Sigmoid colon (tissue), 7 donors: Measurements from ENCODE around the gene MAP3K7. TPM values are rescaled to one million over a fixed set of nuclear protein-coding genes. Genes with fewer than 3 reads are reported as not detected.

Experiments used
- DNase-seq: peaks from one replicate; pipeline ENCODE4 v3.0.0-alpha.2; 2019
- H3K27ac ChIP-seq, 4 donors: fragments of 200-600 bp; sonication (generic); one replicate each; pipeline ENCODE4 v1.5.1; 2016 to 2019; ENCODE audit warnings: mild to moderate bottlenecking in 1 of 4
- H3K27me3 ChIP-seq, 3 donors: fragments of 200-600 bp; sonication (generic); one replicate each; pipeline ENCODE4 v1.5.1; 2019; ENCODE audit warnings: mild to moderate bottlenecking in 1 of 3
- H3K36me3 ChIP-seq, 4 donors: fragments of 200-600 bp; sonication (generic); one replicate each; pipeline ENCODE4 v1.5.1; 2016 to 2019
- H3K4me1 ChIP-seq, 4 donors: fragments of 200-600 bp; sonication (generic); one replicate each; pipeline ENCODE4 v1.5.1; 2017 to 2019
- H3K4me3 ChIP-seq, 4 donors: fragments of 200-600 bp; sonication (generic); one replicate each; pipeline ENCODE4 v1.5.1; 2017 to 2019; ENCODE audit warnings: mild to moderate bottlenecking in 2 of 4, moderate library complexity in 1 of 4
- H3K9me3 ChIP-seq, 4 donors: fragments of 200-600 bp in 3 of 4; sonication (generic) in 3 of 4; one replicate each; pipeline versions ENCODE4 v1.5.1 to v1.6.1; 2013 to 2019
- CTCF ChIP-seq, 4 experiments: fragments of 450-650 bp in 3 of 4; fragments of 200-600 bp in 1 of 4; IDR thresholded peaks; one replicate each; pipeline ENCODE4 v1.5.1; 2016 to 2019; ENCODE audit warnings: antibody characterized with exemption in 4 of 4, mild to moderate bottlenecking in 3 of 4, moderate library complexity in 2 of 4
- EP300 ChIP-seq, 4 donors: sonication (generic); formaldehyde crosslinking; IDR thresholded peaks; one replicate each; pipeline ENCODE4 v1.6.1; 2017; ENCODE audit warnings: antibody characterized with exemption in 4 of 4
- POLR2A ChIP-seq, 2 donors: fragments of 450-650 bp; IDR thresholded peaks; one replicate each; pipeline ENCODE4 v1.6.1; 2016; ENCODE audit warnings: antibody characterized with exemption in 2 of 2, mild to moderate bottlenecking in 2 of 2, moderate library complexity in 2 of 2
- POLR2AphosphoS5 ChIP-seq, 4 donors: sonication (generic); formaldehyde crosslinking; IDR thresholded peaks; one replicate each; pipeline ENCODE4 v1.6.1; 2017; ENCODE audit warnings: antibody characterized with exemption in 4 of 4
- WGBS, 2 donors: extraction: QIAGEN DNeasy Blood & Tissue Kit; methylation state at CpG; one replicate each; pipeline ENCODE4 v1.1.7; 2013; 5-methylcytosine and 5-hydroxymethylcytosine counted together
- intact Hi-C: fragments of 100-400 bp; cut with DNase I; formaldehyde crosslinking; loops from one replicate; pipeline ENCODE4 v1.15.1; 2023
- polyA plus RNA-seq, 3 donors: library from polyadenylated mRNA; stranded (reverse); fragments of 200-250 nt; gene quantifications; one replicate each; pipeline ENCODE4 v1.2.3, GENCODE V29; 2013
- total RNA-seq, 4 donors: library from RNA; depleted of rRNA; stranded (reverse); fragments of >200 nt; gene quantifications; one replicate each; pipeline ENCODE4 v1.1.0, GENCODE V29; 2016
- donor health status: healthy with polysubstance abuse.
- donor health status: Bipolar disorder and iron deficiency.
- donor health status: healthy.

The MAP3K7 gene
- total and polyA plus RNA-seq, 7 donors = 7.9 to 25.3 (median 21.2) TPM

- Histone ChIP-seq H3K27me3 (no peaks in the 10 kb centered on the region), H3K4me3 (no peak overlapping the region), H3K4me1 (no peaks in the 10 kb centered on the region), H3K9me3 (no peaks in the 10 kb centered on the region), H3K27ac (no peak overlapping the region), H3K36me3 (no peaks in the 10 kb centered on the region)
- TF ChIP-seq POLR2AphosphoS5 (IDR thresholded peaks at IDR 0.05) = no peak
- TF ChIP-seq EP300 (IDR thresholded peaks at IDR 0.05) = no peak
- no peak for TF ChIP-seq POLR2A (IDR thresholded peaks at IDR 0.05)
- no peak for TF ChIP-seq CTCF (IDR thresholded peaks at IDR 0.05)
- DNase-seq = no peak
- WGBS, 2 donors = 81 to 88% methylated on average over 9 of the region's 9 CpGs
- intact Hi-C loops = no loop called here
Measured at GRCh38 chr6:90500458-90500857, 86.4 kb downstream of the MAP3K7 start.

GRCh38 chr6:90497411-90497810 lies 89.5 kb downstream of the MAP3K7 start:
- H3K36me3 ChIP-seq = no peaks in the 10 kb centered on the region
- no peak for DNase-seq
- intact Hi-C loops = no loop called here

GRCh38 chr6:90496258-90497016 lies 90.4 kb downstream of the MAP3K7 start:
- H3K4me1 ChIP-seq = no peaks in the 10 kb centered on the region
- DNase-seq = no peak
- H3K36me3 ChIP-seq = no peaks in the 10 kb centered on the region
- no peaks in the 10 kb centered on the region for H3K27me3 ChIP-seq
- no peak overlapping the region for H3K27ac ChIP-seq
- TF ChIP-seq CTCF (IDR thresholded peaks at IDR 0.05) (no peak), POLR2AphosphoS5 (IDR thresholded peaks at IDR 0.05) (no peak), POLR2A (IDR thresholded peaks at IDR 0.05) (no peak), EP300 (IDR thresholded peaks at IDR 0.05) (no peak)
- no peak overlapping the region for H3K4me3 ChIP-seq
- intact Hi-C loops = no loop called here
- no peaks in the 10 kb centered on the region for H3K9me3 ChIP-seq
- WGBS, 2 donors = 68 to 69% methylated on average over 17 of the region's 17 CpGs

More at GRCh38 chr6:90497411-90497810, 89.5 kb downstream of the MAP3K7 start:
- WGBS, 2 donors = 90 to 92% methylated on average over 1 of the region's 1 CpG
- H3K4me1 ChIP-seq = no peaks in the 10 kb centered on the region
- no peak for TF ChIP-seq POLR2AphosphoS5 (IDR thresholded peaks at IDR 0.05)
- no peak overlapping the region for H3K4me3 ChIP-seq
- no peak overlapping the region for H3K27ac ChIP-seq
- H3K9me3 ChIP-seq = no peaks in the 10 kb centered on the region
- no peaks in the 10 kb centered on the region for H3K27me3 ChIP-seq

- Histone ChIP-seq H3K9me3 (no peaks in the 10 kb centered on the region), H3K27me3 (no peaks in the 10 kb centered on the region), H3K4me1 (no peaks in the 10 kb centered on the region), H3K36me3 (no peaks in the 10 kb centered on the region), H3K27ac (no peak overlapping the region), H3K4me3 (no peak overlapping the region)
- intact Hi-C loops = no loop called here
- WGBS, 2 donors = 90 to 92% methylated on average over 9 of the region's 9 CpGs
- no peak for DNase-seq
- no peak for TF ChIP-seq POLR2A (IDR thresholded peaks at IDR 0.05)
- TF ChIP-seq CTCF (IDR thresholded peaks at IDR 0.05) = no peak
- TF ChIP-seq POLR2AphosphoS5 (IDR thresholded peaks at IDR 0.05) = no peak
- no peak for TF ChIP-seq EP300 (IDR thresholded peaks at IDR 0.05)
Measured at GRCh38 chr6:90495216-90495817, 91.6 kb downstream of the MAP3K7 start.

GRCh38 chr6:90494067-90494780 lies 92.6 kb downstream of the MAP3K7 start:
- no peak overlapping the region for H3K4me3 ChIP-seq
- no peak for DNase-seq
- intact Hi-C loops = no loop called here
- TF ChIP-seq POLR2A (IDR thresholded peaks at IDR 0.05) = no peak
- TF ChIP-seq POLR2AphosphoS5 (IDR thresholded peaks at IDR 0.05) = no peak
- no peak for TF ChIP-seq CTCF (IDR thresholded peaks at IDR 0.05)
- TF ChIP-seq EP300 (IDR thresholded peaks at IDR 0.05) = no peak
- no peaks in the 10 kb centered on the region for H3K9me3 ChIP-seq
- no peaks in the 10 kb centered on the region for H3K27me3 ChIP-seq
- H3K36me3 ChIP-seq = no peaks in the 10 kb centered on the region
- 80 to 84% methylated on average over 7 of the region's 7 CpGs for WGBS, 2 donors
- no peaks in the 10 kb centered on the region for H3K4me1 ChIP-seq
- H3K27ac ChIP-seq = no peak overlapping the region
